OCI-LY1 (cell line): ENCODE measurements around the gene CHRM1.

Experiments used
- EZH2 ChIP-seq: fragments of 200-600 bp; sonication (generic), shearing (Covaris generic); IDR thresholded peaks from 2 replicates; pipeline ENCODE4 v1.8.0; 2017; ENCODE audit warnings: borderline replicate concordance, mixed run types, mild to moderate bottlenecking, antibody characterized with exemption, low read length, moderate library complexity, mixed read lengths
- TF ChIP-seq, protein P1 (sequence below): fragments of 200-600 bp; sonication (generic), shearing (Covaris generic); IDR thresholded peaks from 2 replicates; pipeline ENCODE4 v1.5.1; 2017; ENCODE audit warnings: mild to moderate bottlenecking, antibody characterized with exemption, low read length, moderate library complexity, mixed read lengths

DNA sequence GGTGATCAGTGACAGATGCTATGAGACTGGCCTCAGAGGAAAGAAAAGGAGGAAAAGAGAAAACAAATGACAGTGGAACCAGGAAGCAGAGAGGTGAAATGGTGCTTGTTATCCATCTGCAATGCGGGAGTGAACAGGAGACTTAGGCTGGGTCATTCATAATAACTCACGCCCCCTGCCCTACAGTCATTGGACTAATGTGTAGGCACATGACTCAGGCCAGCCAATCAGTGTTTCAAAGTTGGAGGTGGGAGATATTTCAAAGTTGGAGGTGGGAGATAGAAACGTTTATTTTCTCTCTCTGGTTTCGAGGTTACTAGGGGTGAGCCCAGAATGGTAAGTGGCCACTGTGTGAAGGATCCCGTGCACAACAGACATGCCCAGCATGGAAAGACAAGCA lies 33.3 kb upstream of the CHRM1 start:
- TF ChIP-seq, protein P1, sequence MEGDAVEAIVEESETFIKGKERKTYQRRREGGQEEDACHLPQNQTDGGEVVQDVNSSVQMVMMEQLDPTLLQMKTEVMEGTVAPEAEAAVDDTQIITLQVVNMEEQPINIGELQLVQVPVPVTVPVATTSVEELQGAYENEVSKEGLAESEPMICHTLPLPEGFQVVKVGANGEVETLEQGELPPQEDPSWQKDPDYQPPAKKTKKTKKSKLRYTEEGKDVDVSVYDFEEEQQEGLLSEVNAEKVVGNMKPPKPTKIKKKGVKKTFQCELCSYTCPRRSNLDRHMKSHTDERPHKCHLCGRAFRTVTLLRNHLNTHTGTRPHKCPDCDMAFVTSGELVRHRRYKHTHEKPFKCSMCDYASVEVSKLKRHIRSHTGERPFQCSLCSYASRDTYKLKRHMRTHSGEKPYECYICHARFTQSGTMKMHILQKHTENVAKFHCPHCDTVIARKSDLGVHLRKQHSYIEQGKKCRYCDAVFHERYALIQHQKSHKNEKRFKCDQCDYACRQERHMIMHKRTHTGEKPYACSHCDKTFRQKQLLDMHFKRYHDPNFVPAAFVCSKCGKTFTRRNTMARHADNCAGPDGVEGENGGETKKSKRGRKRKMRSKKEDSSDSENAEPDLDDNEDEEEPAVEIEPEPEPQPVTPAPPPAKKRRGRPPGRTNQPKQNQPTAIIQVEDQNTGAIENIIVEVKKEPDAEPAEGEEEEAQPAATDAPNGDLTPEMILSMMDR, result no peak
- TF ChIP-seq EZH2, result no peak
